Fibroblast of lung (primary cell): ENCODE data around the gene AKAP13.

Experiments used
- CTCF ChIP-seq, 2 donors: IDR thresholded peaks in 1 of 2; conservative IDR thresholded peaks in 1 of 2; 1 replicate in 1 of 2; 2 replicates in 1 of 2; pipeline ENCODE4 v1.5.1; 2011 to 2012; ENCODE audit warnings: low read length in 2 of 2, control low read depth in 1 of 2, inconsistent platforms in 1 of 2, low read depth in 1 of 2, mild to moderate bottlenecking in 1 of 2
- EZH2 ChIP-seq: IDR thresholded peaks from 2 replicates; pipeline ENCODE4 v1.5.1; 2012; ENCODE audit warnings: low read length, control low read depth, mild to moderate bottlenecking; ENCODE audit errors: missing control alignments

- TF ChIP-seq CTCF (conservative IDR thresholded peaks at IDR 0.05 in 1 of 2, IDR thresholded peaks at IDR 0.05 in 1 of 2; ENCODE audit: low read depth in 1 of 2, low read length in 2 of 2) (no peak), EZH2 (no peak)
These were observed 397.8 kb downstream of the AKAP13 start for GRCh38 chr15:85778107-85778776.
